GM19099 (cell line): ENCODE measurements around the gene THRSP.

Source experiments
- POLR2A ChIP-seq: IDR thresholded peaks from 3 replicates; pipeline ENCODE4 v1.6.1; 2011; ENCODE audit warnings: low read depth; ENCODE audit not compliant: insufficient read length; ENCODE audit errors: extremely low read depth

The THRSP gene

GRCh38 chr11:78109081-78110015 lies 45.7 kb downstream of the THRSP start:
- TF ChIP-seq POLR2A, result no peak

GRCh38 chr11:78110351-78110750 lies 46.7 kb downstream of the THRSP start:
- TF ChIP-seq POLR2A, result no peak

GRCh38 chr11:78110830-78111229 lies 47.2 kb downstream of the THRSP start:
- no peak for TF ChIP-seq POLR2A

- TF ChIP-seq POLR2A, result no peak
Measured at GRCh38 chr11:78111298-78111697, 47.6 kb downstream of the THRSP start.

- TF ChIP-seq POLR2A, result no peak
Measured at GRCh38 chr11:78112582-78113275, 49.1 kb downstream of the THRSP start.
